IPS-NIHi11 (cell line): ENCODE measurements around the gene S100A1.
"Not testable (repeated sequence)": the region's sequence is repeated elsewhere in the genome, so short reads cannot be mapped to it uniquely, and the experiment has no call there.

ENCODE experiments used
- DNase-seq: peaks from one replicate; pipeline ENCODE4 v3.0.0; 2012; ENCODE audit warnings: mixed read lengths, low spot score

S100A1 gene

DNA sequence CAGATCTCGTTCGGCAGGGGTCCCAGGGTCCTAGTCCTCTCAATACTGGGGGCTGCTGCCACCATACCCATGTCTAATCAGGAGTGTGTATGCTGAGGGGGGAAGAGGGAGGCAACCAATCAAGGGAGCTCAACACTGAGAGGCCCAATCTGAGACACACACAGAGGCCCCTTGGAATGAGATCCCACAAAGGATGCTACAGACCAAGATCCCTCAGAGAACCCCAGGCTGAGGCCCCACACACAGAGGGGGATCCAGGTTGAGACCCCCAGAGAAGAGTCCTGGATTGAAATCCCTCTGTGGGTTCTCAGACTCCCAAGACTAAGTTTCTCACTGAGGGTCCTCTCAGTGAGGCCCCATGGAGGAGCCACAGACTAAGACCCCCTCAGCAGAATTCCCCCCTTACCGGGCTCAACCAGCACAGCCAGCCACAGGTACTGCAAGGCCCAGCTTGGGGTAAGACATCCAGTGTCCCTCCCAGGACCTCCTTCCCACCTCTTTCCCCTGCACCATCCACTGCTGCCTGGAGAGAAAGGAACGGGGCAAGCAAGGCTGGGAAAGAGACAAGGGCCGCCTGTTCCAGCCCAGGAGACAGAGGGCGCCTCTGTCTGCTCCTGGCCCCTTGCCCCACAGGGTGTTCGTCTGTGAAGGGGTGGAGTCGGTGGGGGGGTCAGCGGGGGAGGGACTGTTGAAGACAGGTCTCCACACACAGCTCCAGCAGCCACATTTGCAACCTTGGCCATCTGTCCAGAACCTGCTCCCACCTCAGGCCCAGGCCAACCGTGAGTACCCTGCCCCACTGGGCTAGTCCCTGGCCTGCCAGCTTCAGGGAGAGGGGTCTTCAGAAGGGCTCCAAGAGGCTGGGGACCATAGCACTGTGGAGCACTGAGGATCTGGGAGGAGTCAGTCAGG lies at the start of gene S100A1:
S100A1 (plus strand) TSS at position 720 of the 912 bp plus-strand sequence. CDS start 2,088 bp downstream, outside the sequence.
- DNase-seq: no peak

DNA sequence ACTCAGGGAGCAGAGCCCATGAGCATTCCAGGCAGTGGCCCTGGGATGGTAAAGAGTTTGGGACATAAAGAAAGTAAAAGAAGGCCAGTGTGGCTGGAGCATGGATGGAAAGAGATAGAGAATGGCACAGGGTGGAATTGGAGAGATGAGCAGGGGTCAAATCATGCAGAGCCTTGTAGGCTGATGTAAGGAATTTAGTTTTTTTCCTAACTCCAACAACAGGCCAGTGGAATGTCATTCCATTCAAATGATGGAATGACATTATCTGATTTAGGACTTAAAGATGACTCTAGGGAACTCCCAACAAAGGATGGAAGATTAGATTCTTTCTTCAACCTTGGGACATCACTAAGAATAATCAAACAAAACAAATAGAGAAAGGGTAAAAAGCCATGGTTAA lies 49.7 kb upstream of the S100A1 start:
- DNase-seq: no peak

DNA sequence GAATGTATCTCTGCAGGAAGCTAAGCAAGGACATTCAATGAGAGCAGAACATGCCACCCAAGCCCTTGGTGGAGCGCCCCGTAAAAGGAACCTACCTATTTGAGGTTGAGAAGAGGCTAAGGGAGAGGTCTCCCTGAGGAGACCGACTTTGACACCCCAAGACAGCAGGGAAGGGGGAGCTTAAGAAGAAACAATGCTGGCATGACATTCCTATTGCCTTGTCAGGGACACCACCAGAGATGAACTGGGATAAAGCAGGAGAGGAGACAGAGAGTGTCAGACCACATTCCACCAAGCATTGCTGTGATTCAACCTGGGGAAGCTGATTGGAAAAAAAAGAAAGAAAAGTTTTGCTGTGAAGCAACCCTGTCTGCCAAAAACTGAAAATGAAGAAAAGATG lies 49.3 kb upstream of the S100A1 start:
- DNase-seq: no peak

DNA sequence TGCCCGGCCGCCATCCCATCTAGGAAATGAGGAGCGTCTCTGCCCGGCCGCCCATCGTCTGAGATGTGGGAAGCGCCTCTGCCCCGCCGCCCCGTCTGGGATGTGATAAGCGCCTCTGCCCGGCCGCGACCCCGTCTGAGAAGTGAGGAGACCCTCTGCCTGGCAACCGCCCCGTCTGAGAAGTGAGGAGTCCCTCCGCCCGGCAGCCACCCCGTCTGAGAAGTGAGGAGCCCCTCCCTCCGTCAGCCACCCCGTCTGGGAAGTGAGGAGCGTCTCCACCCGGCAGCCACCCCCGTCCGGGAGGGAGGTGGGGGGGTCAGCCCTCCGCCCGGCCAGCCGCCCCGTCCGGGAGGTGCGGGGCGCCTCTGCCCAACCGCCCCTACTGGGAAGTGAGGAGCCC lies 45.4 kb upstream of the S100A1 start:
- not testable (repeated sequence) for DNase-seq

DNA sequence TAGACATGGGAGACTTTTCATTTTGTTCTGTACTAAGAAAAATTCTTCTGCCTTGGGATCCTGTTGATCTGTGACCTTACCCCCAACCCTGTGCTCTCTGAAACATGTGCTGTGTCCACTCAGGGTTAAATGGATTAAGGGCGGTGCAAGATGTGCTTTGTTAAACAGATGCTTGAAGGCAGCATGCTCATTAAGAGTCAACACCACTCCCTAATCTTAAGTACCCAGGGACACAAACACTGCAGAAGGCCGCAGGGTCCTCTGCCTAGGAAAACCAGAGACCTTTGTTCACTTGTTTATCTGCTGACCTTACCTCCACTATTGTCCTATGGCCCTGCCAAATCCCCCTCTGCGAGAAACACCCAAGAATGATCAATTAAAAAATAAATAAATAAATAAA lies 44.7 kb upstream of the S100A1 start:
- DNase-seq: not testable (repeated sequence)

DNA sequence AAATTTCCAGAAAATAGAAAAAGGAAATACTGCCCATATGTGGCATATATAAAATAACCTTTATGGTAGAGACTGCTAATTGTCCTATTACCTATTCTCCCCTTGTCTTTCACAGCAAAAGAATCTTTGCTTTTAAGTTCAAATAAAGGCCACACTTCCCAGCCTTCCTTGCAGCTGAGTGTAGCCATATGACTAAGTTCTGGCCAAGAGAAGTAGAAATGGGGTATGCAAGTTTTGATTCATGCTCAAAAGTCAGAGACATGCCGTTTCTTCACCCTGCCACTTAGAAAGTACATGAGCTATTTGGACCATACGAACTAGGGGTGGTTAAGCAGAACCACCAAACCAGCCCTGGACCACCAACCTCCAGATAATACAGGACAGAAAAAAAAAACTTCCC lies 44.3 kb upstream of the S100A1 start:
- no peak for DNase-seq

DNA sequence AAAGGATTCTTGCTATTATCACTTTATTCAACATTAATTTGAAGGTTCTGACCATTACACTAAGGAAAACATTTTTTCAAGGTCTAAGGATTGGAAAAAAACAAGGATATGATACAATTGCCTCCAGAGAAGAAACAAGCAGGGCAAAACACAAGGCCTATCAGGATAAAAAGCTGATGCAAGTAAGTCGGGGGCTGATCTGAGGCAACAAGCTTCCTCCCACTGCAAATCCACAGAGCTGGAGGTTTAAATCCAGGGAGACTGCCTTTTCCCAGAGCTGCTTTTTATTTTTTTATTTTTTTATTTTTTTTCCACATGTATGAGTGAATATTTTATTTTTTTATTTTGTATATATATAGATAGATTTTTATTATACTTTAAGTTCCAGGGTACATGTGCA lies 43.2 kb upstream of the S100A1 start:
- no peak for DNase-seq

DNA sequence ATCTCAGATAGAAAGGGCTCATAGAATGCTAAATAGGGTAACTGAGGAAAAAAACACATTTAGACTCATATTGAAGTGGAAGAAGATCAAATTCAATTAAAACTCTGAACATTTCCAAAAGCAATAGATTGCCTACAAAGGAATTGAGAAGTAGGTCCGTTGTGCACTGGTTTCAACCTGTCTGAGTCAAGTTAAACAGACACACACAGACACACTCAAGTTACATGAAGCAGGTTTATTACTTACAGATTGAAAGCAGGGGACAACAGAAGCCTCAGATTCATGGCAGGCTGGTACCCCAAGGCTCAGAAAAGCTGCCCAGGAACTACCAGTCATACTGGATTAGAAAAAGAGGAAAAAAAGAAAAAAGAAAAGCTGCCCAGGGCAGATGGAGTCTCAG lies 41.9 kb upstream of the S100A1 start:
- DNase-seq: no peak

DNA sequence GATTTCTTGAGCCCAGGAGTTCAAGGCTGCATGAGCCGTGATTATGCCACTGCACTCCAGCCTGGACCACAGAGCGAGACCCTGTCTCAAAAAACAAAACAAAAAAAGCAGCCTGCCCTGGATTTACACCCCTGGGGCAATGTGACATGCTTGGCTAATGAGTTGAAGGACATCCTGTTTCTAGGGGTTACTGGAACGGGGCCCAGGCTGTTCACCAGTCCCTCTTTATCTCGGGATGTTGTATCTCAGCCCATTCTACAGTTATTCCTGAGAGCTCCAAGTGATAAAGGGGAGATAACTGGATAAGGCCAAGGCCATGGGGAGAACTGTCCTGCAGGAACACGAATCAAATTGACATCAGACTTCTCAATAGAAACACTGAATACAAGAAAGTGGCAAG lies 40.9 kb upstream of the S100A1 start:
- DNase-seq: no peak

DNA sequence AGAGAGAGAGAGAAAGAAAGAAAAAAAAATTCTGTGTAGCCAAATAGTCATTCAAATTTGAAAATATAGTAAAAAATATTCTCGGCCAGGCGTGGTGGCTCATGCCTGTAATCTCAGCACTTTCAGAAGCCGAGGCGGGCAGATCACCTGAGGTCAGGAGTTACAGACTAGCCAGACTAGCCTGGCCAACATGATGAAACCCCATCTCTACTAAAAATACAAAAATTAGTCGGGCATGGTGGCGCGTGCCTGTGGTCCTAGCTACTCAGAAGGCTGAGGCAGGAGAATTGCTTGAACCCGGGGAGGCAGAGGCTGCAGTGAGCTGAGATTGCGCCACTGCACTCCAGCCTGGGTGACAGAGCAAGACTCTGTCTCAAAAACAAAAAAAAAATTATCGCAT lies 40.2 kb upstream of the S100A1 start:
- DNase-seq: not testable (repeated sequence)

DNA sequence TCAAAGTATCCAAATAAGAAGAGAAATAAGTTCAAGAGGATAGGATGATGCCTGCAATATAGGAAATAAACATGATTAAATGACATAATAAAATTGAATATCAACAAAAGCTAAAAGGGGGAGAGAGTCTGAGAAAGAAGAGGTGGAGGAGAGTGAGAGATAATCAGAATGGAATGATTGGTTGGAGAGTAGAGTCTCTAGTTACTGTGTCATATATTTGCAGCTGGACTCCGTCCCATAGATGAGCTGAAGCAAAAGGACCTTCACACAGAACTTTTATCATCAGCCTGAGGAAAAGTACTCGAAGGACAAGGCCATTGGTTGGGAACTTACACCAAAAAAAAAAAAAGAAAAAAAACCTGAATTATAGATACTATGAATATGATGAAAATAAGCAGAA lies 39.8 kb upstream of the S100A1 start:
- no peak for DNase-seq

DNA sequence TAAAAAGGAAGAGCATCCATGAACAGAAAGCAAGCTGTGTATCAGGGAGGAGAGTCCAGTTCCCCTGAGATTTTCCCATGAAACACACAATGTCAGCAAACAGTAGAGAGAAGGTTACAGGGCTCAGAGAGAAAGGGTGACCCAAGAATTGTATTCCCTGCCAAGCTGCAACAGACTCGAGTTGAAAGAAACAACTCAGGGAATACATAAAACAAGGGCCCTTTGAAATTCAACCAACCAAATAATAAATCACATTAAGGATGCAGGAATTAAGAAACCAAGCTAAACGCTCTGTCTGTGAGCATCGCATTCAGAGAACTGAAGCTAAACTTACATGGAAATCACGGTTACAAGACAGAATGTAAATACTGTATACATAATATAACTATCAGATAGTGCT lies 35.5 kb upstream of the S100A1 start:
- no peak for DNase-seq

DNA sequence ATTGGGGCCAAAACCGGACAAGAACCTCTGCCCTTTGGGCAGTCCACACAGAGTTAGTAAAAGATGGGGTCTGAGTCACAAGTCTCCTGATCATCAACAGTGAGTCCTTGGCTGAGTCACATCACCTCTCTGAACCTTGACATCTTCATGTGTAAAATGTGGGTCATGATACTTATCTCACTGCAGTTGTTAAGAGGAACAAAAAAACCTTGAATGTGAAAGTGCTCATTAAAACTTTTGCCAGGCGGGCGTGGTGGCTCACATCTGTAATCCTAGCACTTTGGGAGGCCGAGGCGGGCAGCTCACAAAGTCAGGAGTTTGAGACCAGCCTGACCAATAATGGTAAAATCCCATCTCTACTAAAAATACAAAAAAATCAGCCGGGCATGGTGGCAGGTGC lies 31.0 kb upstream of the S100A1 start:
- DNase-seq: no peak

DNA sequence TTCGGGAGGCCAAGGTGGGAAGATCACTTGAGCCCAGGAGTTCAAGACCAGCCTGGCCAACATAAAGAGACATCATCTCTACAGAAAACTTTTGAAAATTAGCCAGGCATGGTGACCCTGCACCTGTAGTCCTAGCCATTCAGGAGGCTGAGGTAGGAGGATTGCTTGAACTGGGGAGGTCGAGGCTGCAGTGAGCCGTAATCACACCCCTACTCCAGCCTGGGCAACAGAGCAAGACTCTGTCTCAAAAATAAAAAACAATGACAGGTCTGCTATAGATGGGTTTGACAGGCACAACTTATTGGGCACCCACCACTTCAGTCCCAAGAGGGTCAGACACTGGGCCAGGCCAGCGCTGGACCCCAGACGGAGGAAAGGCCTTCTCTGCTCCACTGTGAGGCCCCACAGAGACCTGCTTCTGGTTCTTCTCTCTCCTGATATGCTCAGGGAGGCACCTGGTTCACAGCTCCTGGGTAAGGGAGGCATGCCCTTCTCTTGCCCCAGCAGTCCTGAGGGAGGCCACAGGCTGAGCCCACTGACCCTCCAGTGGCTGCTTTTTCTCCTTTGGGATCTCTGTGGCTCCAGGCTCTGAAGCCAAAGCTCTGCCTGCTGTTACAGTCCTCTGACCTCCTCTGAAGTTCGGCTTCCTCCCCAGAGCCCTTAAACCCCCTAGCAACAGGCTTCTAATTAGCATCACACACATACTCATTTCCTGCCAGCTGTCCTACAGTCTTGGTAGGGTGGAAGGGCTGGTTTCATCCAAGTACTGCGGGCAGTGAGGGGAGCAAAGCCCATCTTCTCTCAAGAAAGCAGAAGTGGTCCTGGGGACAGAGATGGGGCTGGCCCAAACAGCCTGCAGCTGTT lies 29.7 kb upstream of the S100A1 start:
- DNase-seq: peak; percentile 79

DNA sequence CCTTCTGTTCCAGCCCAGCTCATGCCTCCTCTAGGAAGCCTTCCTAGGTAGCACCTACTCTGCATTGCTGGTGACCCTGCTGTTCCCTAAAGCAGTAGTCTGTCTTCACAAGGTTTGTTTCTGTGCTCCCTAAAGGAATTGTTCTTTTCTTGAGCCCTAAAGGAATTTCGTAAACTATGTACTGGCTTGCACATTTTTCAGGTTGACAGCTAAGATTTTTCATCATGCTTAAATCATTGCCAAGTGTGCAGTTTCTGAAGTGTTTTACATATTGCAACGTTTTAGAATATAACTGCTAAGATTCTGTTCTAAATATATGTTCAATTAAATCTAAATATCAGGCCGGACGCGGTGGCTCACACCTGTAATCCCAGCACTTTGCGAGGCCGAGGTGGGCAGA lies 28.4 kb upstream of the S100A1 start:
- DNase-seq: no peak

DNA sequence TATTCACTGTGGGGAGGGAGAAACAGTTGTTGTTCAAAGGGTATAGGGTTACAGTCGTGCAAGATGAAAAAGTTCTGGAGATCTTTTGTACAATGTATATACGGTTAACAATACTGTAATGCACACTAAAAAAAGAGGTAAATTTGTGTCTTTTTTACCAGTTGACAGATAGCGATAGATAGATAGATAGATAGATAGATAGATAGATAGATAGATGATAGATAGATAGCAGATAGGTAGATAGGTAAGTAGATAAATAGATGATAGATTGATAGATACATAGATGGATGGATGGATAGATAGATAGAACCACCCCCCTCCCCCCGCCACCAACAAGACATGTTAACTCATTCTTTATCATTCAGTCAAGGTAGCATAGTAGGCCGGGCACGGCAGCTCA lies 25.5 kb upstream of the S100A1 start:
- no peak for DNase-seq

DNA sequence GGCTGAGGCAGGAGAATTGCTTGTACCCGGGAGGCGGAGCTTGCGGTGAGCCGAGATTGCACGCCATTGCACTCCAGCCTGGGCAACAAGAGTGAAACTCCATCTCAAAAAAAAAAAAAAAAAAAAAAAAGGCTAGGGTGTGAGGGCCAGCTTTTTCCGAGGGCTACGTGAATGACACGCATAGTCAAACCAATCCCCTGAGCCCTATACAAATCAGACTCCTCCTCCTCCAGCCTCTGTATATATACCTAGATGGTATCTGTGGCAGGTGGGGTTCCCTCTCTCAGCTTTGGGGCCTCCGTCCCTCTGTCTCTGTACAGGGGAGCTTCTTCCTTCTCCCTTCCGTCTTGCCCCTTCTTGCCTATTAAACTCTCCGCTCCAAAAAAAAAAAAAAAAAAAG lies 22.0 kb upstream of the S100A1 start:
- DNase-seq: no peak

DNA sequence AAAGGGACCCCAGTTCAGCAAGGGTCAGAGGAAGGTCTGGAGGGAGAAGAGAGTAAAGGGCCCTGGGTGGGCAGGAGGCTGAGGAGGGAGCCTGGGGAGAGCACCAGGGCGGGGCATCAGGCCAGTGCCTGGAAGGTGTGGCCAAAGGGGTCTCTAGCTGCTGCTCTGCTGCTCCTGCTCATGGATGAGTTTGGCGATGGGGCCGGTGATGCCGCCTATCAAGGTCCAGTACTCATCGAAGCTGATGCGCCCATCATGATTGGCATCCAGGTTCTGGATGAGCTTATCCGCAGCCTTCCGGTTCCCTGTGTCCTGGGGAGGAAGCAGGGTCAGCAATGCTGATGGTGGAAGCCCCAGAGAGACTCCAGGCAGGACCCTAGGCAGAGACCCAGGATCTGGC lies 20.9 kb upstream of the S100A1 start:
- DNase-seq: no peak

DNA sequence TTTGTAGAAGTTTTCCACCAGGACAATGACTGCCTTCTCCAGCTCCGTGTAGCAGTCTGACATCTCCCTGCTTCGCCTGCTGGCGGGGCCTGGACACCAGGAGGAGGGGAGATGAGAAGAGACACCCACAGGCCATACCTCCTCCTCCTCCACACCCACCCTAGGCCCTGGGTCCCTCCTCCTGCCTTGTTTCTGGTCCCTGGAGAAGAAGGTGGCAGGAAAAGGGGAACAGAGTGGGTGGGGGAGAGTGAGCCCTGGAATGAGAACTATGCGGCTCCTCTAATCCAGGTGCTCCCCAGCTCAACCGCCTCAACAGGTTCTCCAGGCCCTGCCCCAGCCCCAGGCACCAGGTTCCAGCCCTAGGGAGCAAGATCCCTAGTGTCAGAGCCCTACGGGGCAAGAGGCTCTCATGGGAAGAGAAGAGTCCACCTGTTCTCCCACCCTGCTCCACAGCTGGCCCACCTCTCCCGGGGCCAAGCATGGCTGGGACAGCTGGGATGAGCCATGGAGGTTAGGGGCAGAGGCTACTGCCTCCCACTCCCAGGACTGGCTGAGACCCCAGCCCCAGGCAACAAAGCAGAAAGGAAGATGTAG lies 20.0 kb upstream of the S100A1 start:
- DNase-seq: no peak

DNA sequence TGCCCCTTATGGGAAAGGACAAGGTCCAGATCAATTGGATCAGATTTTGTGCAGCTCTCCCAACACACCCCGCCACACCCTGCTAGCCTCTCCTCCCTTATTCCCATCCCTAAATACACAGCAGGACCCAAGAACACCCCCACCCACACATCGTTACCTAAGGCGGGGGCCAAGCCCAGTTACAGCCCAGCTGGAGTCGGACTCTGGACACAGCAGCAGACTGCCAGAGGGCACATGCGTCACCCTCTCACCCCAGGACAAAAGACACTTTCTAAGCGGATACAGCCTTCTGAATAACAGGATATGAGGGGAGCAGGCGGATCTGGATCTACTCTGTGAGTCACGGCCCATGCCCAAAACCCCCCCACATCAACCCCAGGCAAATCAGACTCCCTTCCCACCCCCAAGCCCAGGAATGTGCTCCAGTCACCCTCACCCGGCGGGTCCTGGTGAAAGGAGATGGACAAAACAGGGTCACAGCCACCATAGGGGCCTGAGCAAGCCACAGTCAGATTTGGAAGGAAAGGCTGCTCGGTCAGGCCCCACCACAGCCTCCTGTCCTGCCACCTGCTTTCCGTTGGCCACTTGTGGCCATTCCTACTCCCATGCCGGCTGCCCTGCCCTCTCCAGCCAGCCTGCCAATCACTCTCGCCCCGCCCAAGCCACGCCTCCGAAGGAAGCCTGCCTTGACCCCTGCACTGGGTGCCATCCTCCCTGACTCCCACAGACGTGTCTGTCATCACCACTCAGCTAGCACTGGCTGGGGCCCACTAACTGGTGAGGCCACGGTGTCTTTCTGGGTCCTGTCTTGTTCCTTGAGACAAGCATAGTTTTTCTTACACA lies 19.3 kb upstream of the S100A1 start:
- peak; percentile 91 for DNase-seq

DNA sequence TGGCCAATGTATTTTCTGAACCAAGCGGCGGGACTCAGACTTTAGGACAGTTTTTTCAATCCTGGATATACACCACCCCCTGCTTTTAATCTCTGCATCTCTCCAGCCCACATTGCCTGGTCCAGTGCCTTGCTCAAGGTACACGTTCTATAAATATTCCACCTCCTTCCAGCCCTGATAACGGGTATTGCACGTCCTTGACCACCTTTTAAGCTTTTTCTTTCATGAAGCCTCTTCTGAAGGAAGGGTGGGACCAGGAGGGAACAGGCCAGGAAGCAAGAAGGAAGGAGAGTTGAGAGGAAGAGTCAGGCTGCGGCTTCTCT lies 18.7 kb upstream of the S100A1 start:
- no peak for DNase-seq

DNA sequence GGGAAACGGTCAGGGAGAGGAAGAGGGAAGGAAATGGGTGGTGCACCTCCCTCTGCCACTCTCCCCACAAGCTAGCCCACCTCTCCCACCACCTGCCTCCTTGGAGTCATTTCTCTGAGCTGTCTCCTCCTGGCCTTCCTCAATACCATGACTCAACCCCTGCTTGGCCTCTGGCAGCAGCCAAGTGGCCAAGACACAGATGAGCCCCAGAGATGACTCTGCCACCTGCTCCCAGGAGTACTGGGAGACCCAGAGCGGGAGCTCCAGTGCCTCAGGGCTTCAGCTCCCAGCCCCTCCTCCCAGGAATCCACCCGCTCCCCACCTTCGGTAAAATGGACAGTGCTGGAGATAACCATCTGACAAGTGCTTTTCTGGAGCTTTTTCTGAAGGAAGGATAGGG lies 17.9 kb upstream of the S100A1 start:
- DNase-seq: no peak
